Hematopoietic multipotent progenitor cell (in vitro differentiated cells): ENCODE data around the gene DOCK6. TPM values are rescaled to one million over a fixed set of nuclear protein-coding genes. Genes with fewer than 3 reads are reported as not detected.

Experiments
- DNase-seq, 3 donors: peaks; one replicate each; pipeline ENCODE4 v3.0.0-alpha.2; 2011 to 2015; ENCODE audit warnings: low read depth in 2 of 3, low spot score in 2 of 3
- total RNA-seq: library from RNA; depleted of rRNA; stranded (reverse); fragments of >200 nt; gene quantifications from one replicate; pipeline ENCODE4 v1.2.3, GENCODE V29; 2012

Gene DOCK6
- total RNA-seq, 1 donor = 3.5 TPM

DNA sequence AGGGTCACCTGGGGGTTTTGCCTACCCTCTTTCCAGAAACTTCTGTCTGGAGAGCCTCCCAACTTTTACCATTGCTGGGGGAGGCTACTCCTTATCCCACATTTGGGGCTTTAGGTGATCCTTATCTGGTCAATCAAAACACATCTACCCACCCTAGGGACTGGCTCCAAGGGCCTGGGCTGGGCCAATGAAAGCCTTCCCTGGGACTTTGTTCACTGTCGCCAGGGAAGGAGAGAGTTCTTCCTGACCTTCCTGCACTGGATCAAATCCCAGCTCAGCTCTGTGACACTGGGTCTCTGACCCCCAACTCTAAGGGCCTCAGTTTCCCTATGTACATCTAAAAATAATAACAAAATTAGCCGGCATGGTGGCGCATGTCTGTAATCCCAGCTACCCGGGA, 11.1 kb downstream of the DOCK6 start:
- no peak for DNase-seq

DNA sequence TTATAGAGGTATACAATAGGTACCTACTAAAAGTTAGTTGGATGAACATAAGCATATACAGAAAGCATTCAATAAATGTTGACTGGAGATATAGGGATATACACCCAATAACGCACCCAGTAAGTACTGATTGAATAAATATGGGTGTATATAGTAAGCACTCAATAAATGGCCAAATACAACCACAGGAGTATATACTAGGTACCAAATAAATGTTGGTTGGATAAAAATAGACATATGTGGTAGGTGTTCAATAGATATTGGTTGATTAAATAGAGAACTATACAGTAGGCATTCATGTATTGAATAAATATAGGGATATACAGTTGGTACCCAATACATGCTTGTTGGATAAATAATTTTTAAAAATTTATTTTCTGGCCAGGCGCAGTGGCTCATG, 13.5 kb downstream of the DOCK6 start:
- no peak for DNase-seq

DNA sequence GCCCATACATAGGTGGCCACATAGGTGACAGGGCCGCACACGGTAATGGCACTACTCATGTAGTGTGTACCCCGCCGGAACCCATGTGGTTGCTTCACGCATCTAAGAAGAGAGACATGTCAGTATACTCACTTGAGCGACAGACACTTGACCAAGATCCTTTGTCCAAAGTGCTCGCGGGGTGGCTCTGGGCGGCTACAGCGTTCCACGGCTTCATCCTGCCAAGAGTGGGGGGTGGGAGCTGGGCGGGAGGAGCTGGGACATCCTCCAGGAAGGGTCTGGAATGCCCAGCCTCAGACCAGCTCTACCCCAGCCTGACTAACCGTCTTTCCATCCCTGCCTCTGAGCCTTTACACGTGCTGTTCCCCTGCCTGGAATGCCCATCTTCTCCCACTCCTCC, 14.4 kb downstream of the DOCK6 start:
- no peak for DNase-seq

DNA sequence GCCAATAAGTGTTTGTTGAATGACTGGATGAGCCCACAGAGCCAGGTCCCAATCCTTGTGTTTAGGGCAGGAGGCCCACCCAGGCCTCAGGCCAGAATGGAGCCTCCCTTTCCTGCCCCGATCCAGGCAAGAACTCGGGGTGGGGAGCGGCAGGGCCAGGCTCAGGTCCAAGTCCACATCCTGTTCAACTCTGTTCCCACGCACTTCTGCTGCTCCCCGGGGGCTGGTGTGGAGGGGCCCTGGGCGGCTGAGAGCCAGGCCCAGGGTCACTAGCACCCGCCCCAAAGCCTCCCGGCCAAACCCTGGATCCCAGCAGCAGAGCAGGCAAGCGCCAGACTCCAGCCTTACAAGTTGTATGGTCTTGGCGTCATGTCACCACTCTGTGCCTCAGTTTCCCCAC, 14.9 kb downstream of the DOCK6 start:
- no peak for DNase-seq

DNA sequence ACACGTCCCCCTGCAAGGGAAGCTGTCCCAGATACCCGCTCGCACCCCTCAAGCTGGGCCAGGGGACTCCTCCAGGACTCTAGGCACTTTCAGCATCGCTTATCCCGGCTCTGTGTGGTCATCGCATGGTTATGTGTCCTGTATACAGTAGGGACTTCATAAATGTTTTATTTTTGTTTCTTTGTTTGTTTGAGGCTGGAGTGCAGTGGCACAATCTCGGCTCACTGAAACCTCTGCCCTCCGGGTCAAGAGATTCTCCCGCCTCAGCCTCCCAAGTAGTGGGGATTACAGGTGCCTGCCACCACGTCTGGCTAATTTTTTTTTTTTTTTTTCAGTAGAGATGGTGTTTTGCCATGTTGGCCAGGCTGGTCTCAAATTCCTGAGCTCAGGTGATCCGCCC, 15.4 kb downstream of the DOCK6 start:
- DNase-seq = no peak

DNA sequence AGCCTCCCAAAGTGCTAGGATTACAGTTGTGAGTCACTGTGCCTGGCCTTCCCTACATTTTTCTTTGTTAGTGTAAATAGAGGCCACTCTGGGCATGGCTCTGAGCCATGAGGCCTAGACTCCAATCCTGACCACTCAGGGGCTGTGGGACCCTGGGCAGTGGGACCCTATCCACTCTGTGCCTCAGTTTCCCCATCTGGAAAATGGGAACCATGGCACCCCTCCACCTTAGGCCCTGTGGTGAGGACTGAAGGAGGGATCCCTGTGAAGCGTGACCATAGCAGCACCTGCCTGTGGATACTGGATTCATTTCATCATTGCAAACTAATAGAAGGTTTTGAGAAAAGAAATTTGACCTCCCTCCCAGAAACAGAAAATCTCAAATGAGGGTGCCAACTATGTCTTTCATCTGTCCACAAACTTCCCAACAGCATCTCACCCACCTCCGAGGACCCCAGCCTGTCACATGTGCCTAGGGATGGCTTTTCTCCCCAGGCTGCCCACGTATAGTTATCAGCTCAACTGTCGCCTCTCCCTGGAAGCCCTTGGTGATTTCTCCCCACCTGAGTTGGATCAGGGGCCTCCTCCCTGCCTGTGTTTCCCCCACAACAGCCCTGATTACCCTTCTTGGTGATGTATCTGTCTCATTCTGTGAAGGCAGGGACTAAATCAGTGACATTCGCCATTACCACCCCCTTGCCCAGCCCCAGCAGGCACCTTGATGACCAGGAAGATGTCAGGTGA, 17.3 kb downstream of the DOCK6 start:
- DNase-seq = no peak

DNA sequence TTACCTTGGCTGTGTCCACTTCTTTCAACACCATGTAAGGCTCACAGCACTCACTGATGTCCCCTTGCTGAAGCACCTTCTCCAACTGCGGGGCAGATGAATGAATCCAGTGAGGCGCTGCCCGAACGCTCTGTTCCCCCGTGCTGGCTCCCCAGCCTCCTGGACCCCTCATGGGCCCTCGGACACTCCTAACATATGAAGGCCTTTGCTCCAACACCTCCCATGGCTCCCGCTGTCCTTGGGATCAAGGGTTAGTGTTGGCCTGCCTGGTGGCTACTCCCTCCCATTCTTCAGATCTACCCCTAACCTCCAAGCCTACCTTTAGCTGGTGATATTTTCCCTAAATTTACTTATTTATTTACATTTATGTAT, 18.5 kb downstream of the DOCK6 start:
- no peak for DNase-seq

DNA sequence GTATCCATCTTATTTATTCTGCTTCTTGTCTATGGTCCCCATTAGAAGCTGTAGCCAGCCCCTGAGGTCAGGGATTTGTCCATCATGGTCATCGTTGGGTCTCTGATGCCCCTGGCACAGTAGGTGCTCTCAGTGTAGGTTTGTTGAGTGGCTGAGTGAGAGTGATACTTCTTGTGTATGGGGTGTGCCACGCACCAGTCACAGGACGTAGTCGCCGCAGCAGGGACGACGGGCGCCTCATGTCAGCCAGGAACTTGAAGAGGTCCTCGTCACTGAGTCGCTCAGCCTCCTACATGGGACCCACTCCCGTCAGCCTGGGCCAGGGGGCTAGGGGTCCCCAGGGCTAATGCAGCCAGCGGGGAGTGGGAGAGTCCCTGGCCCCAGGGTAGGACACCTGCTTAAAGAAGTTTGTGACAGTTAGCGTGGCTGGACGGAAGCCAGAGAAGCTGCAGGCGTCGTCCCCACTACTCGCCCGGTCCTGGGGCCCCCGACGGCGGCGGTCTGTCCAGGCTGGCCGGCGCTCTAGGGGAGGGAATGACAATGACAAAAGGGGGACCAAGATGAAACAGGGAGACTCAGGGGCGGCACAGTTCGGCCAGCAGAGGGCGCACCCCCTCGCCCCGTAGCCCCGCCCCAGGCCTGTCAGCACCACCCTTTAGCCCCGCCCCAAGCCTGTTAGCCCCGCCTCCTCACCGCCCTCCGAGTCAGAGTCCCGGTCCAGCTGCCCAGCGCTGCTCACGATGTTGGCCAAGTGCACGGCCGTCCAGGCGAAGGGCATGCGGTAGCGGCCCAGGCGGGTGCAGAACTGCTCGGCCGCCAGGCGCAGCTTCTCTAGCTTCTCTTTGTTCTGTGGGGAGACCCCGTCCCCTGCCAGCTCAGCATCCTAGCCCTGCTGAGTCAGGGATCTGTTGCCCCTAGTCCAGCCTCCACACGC, 19.2 kb downstream of the DOCK6 start:
- peak; percentile 41 to 83 (median 76) for DNase-seq

DNA sequence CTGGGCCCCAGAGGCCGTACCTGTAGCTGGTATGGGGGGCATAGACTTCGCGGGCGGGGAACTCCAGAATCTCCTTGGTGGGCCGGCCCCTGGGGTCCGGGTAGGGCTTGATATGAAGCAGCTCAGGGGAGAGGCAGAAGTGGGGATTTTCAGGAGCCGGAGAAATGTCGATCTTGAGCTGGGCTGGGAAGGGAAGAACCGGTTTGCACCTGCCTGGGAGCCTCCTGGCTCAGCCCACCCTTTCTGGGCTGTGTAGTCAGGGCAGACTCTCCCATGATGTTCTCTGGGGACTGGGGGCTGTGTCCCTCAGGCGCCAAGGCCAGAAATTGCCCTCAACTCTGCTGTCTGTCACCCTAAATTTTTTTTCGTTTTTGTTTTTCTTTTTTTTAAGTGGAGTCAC, 20.3 kb downstream of the DOCK6 start:
- no peak for DNase-seq

DNA sequence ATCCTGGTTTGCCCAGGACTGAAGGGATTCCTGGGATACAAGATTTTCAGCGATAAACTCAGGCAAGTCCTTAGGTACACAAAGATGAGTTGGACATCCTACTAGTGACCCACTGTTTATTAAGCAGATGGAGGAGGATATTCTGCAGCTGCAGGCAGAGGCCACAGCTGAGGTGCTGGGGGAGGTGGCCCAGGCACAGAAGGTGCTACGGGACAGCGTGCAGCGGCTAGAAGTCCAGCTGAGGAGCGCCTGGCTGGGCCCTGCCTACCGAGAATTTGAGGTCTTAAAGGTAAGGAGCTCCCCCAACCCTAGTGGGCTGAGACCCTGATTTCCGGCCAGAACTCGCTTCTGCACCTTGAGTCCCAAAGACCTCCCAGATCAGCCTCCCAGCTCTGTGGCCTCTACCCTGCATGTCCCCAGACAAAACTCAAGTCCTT, 22.3 kb downstream of the DOCK6 start:
- DNase-seq = no peak

DNA sequence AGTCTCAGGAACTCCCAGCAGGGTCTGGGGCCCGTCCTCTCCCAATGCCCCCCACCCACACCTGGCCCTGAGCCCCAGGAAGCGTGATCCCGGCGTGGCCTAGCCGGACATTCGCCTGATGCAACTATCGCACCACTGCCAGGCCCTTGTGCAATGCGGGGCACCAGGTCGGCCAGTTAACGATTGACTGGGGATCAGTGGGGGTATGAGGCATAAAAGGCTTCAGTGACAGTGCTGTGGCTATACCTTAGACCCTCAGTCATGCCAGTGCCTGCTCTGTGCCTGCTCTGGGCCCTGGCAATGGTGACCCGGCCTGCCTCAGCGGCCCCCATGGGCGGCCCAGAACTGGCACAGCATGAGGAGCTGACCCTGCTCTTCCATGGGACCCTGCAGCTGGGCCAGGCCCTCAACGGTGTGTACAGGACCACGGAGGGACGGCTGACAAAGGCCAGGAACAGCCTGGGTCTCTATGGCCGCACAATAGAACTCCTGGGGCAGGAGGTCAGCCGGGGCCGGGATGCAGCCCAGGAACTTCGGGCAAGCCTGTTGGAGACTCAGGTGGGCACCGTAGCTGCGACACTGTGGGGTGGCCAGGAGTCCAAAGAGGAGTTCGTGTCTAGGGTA, 22.8 kb downstream of the DOCK6 start, which contains the start of gene ANGPTL8:
Gene ANGPTL8 (plus strand): TSS at position 243 of the 624 bp plus-strand sequence. CDS start 19 bp downstream, at position 262.
- no peak for DNase-seq

DNA sequence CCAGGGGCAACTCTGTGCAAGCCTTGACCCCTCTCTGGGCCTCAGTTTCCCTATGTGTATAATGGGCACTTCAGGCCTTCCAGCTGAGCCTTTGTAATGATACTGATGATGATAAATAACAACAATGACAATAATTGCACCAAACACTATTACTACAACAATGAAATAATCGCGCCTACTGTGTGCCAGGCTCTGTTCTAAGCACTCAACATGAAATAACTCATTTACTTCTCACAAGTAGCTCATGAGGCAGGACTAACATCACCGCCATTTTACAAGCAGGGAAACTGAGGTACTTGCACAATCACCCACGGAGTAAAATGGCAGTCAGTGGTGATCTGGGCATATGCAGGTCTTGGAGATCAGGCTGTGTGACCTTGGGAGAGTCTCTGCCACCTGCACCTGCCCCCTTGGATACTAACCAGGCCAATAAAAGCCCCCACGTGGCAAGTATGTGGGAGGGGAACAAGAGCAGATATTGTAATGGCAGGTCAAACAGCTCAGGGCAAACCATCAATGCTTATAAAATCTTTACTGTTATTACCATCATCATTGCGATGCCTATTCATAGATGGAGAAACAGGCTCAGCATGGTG, 23.4 kb downstream of the DOCK6 start:
- DNase-seq = no peak

DNA sequence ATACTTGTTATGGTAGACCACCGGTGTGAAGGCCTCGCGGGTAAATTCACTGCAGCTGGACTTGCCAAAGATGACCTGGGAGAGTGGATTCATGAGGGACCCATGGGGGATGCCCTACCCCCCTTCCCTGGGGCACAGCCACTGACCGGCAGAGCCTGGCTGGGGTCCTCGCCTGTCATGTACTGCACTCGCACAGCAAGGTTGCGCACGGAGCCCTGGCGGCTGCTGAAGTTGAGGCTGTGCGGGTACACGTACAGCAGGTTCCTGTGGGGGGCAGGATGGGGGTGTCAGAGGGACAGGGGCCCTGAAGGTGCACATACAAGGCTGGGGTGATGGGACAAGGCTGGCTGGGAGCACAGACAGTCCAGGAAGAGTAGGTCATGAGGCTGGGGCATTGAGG, 24.3 kb downstream of the DOCK6 start:
- no peak for DNase-seq

DNA sequence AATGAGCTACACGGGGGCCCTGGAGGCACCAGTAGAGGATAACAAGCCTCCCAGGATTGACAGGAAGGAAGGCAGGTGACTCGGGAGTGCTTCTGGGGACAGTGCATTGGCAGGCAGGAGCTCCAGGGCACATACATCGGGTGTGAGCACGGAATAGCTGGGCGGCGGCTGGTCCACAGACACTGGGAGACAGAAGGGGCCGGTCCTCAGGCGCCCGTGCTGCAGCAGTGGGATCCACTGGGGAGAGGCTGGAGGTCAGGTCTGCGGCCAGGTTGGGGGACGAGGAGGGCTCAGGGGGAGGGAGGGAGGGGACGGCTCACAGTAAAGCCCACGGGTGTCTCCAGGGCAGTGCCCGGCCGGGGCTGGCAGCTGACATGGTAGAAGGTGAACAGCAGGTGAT, 25.0 kb downstream of the DOCK6 start:
- no peak for DNase-seq

DNA sequence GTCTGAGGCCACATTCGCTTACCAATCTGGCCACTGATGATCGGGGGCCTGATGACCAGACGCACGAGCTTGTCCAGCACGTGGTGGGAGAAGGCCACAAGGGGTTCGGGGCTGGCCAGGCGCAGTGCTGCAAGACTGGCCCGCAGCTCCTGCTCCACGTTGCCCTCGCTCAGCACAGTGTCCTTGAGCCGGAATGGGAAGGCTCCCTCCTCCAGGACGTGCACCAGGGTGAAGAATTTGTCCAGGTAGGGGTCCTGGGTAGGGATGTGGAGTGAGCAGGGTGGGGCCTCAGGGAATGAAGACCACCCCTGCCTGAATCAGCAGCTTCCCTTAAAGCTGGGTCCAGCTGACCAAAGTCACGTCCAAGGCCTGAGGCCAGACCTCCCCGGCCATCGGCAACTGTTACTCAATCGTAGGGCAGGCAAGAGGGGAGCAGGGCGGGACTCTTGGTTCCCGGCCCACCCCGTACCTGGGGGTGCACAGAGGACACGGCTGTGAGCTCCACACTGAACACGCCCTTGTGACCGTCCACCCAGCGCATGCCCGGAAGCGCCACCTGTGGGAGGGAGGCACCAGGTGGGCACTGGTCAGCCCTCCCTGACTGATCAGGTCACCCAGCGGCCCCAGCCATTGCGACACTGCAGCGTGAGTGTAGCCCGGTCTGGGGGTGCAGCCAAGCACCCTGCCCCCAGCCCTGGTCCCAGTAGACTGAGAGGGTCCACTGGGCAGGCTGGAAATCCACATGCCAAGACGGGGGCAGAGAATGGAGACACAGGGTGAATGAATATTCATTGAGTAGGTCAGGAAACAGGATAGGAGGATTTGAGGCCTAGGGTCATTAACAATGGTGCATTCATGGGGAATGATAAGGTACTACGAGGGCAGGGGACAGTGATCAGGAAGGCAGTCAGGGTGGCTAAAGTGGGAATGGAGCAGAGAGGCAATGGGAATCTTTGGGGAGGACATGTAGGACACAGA, 25.7 kb downstream of the DOCK6 start:
- no peak for DNase-seq

DNA sequence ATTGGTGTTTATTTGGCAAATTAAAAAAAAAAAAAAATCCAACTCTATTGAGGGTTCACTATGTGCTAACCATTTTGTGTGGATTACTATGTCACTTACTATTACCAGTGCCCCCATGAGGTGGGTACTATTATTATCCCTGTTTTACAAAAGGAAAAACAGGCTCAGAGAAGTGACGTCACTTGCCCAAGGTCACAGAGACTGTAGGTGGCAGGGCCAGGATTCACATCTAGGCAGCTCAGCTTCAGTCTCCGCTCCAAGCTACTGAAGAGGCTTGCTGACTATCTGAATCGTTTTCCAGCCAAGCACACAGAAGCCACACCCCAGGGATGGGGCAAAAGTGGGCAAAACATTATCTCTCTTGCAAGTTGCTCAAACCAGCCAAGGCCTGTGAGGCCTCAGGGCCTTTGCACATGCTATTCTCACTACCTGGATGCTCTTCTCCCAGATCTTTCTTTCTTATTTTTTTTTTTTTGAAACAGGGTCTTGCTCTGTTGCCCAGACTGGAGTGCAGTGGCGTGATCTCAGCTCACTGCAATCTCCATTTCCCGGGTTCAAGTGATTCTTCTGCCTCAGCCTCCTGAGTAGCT, 27.7 kb downstream of the DOCK6 start:
- DNase-seq = no peak

DNA sequence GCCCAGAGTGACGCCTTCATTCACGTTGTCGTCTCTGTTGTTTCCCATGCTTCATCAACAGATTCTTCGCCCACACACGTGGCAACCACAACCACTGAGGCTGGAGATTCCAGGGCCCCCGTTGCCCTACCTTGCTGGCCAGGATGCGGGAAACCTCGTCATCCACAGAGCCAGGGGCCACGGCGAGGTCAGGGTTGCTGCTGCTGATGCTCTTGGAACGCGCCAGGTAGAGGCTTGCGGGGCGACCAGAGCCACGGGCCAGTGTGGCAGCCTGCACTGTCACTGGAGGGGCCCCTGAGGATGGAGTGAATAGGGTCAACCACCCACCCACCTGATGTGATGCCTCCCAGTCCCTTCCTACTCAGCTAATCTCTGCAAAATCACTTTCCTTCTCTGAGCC, 29.3 kb downstream of the DOCK6 start:
- DNase-seq = no peak

DNA sequence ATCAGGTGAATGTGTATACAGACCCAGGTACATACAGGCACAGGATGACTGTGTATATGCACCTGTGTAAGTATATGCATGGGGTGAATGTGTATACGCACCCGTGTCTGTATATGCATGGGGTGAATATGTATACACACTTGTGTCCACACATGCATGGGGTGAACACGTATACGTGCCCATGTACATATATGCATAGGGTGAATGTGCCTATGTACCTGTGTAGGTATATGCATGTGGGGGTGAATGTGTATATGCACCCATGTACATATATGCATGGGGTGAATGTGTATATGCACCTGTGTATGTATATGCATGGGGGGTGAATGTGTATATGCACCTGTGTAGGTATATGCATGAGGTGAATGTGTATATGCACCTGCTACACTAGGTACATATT, 29.8 kb downstream of the DOCK6 start:
- DNase-seq = no peak

DNA sequence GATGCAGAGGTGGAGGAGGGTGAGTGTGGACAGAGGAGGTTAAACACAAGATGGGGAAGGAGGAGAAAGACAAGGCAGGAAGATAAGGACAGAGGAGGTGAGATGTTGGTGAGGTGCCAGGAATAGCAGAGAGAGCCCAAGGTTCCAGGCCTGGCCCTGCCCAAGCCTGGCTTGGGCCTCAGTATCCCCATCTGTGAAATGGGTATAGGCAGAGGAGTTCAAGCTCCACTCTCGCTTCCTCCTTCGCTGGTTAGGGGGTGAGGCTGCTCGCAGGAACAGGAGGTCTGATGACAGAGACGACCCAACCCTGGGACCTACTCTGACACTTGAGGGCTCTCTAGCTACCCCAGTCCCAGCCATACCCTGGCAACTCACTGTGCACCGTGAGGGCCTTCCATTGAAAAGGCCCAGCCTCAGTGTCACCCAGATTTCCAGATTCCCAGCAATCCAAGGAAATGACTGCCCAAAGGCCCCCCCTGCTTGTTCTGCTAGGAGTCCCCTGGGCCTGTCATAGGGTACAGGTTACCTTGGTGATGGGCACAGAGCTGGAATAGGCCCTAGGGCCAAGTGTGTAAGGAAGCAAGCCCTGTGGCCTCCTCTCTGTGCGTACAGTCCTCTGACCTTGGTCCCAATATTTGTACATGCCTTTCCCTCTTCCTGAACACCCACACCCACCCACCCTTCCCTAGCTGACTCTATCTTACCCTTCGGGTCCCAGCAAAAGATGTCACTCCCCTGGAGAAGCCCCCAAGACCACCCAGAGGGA, 31.5 kb downstream of the DOCK6 start:
- DNase-seq = no peak
